ENCODE data around the gene ATPAF2.
"Not testable (repeated sequence)": the region's sequence is repeated elsewhere in the genome, so short reads cannot be mapped to it uniquely, and the experiment has no call there.

ATPAF2 gene

DNA sequence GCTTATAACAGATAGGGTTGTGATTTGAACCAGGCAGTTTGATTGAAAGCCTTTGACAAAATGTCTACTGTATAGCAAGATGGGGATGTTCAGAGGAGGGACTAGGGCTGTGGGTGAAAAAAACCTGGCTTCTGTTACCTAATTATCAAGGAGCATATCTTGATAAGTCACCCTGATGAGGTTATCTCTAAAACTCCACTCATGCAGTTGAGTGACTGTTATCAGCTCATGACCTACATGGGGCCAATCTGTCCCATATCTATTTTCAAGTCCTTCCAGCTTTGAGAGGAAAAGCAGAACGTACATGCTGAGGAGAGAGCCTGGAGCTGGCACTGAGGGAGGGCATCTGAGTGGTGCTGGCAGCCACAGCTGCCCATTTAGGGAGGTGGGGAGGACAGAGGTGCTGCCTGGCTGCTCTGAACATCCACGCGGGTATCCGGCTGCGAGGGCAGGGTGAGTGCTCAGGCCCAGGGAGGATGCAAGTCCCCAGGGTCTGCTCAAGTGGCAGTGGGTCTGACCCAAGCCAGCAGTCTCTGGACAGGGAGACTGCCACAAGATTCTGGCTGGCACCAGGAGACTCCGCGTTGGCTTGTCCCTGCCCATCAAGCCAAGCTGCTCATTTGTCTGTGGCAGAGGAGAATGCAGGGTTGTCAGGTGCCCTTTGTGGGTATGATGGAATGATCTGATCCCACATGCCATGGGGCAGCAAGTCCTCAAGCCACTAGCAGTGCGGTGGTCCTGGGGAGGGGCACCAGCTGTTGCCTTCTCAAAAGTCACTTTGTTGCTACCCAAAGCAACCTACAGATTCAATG, 29.2 kb downstream of the ATPAF2 start:
- no peak for DNase-seq

DNA sequence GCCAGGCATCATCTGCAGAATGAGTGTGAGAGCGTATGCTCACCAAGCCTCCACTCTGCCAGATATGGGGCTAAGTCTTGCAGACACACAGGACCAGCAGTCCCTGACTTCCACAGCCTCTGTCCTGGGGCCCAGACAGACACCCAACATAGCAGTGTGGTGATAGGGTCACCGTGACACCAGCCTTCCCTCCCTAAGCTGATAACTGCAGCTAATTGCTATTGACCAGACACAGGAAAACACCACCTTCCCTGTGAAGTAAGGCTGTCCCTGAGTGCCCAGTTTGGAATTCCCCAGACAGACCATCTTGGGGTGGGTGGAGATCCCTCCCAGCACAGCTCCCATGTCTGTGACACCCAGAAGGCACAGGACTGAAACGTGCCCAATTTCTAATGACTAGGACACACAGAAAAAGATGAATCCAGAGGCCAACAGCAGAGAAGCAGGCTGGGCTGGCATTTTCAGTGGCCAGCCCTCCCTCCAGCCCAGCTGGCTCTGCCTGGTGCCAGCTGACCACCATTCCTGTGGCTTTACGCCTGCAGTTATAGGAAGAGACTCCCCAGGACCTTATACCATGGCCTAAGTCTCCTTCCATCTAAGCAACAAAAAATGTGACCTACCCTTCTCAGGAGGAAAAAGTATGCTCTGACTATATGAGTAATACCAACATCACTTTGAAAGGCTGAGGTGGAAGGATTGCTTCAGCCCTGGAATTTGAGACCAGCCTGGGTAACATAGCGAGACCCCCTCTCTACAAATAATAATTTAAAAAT, 30.3 kb downstream of the ATPAF2 start:
- no peak for DNase-seq

DNA sequence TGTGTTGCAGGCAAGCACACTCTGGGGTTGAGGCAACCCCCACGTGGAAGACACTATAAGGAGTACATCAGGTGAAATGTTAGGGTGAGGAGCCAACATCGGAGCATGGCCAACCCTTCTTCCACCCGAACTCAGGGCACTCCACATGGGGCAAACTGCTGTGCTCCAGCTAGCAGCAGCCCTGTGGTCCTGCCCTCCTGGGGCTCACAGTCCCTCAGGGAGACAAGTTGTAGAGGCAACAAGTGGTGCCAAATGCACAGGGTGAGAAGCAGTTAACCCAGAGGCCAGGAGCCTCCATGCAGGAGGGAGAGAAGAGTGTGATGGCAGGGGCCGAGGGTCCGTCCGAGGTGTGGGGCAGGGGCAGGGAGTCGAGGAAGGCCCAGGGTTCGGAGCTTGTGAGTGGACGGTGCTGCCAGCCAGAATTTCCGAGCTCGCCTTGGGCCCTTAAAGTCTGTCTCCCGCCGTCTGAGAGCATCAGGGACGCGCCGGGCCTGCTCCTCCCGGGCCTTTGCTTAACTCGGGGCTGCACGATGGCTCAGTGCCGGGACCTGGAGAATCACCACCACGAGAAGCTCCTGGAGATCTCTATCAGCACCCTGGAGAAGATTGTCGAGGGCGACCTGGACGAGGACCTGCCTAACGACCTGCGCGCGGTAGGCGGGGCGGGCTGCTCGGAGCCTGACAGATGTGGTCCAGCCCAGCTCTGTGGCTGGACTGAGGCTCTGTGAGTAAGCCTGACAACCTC, 32.3 kb downstream of the ATPAF2 start:
- no peak for DNase-seq

DNA sequence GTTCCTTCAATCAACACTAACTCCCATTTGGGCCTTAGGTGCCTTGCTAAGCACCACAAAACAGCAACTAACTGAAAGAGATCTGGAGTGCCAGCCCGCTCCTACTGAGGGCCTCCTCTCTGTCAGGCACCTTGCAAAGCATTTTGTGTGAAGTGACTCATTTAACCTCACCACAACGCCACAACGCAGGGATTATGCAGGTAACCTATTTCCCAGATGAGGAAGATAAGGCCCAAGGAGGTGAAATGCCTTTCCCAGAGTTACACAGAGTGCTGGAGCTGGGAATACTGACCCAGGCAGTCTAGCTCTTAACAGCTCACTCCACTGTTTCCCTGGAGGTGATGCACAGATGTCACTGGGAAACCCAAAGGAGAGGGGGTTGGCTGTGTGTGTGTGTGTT, 33.5 kb downstream of the ATPAF2 start:
- no peak for DNase-seq

DNA sequence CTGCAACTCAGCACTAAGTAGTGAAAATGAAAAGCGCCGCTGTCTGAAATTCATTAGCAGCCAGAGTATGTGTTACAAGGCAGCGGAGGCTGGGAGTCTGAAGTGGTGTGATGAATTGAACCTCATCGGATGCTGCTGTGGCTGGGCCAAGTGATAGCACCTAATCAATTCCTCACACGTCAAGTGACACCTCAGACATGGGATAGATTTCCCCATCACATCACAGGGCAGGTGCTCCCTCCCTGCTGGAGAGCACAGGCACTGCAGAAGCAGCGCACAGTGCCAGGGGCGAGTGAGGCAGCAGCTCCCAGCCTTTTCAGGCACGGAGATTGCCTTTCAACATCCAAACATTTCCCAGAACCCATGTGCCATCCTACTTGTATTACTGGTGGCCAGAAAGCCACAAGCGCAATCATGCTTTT, 34.1 kb downstream of the ATPAF2 start:
- no peak for DNase-seq

DNA sequence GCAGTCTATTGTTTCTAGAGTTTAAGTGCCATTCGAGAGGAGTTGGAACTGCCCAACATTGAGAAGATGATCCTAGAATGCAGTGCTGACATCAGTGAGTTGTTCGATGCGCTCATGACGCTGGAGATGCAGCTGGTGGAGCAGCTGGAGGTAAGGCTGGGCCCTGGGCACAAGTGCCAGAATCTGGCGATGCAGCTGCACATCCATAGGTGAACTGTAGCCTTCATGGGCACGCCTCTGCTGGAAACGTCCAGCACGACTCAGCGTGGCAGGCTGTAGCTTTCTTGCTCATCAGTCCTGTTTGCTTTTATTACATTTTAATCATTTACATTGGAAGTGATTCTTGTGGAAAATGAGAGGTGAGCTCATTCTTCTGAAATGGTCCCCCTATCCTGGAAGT, 34.6 kb downstream of the ATPAF2 start:
- no peak for DNase-seq

DNA sequence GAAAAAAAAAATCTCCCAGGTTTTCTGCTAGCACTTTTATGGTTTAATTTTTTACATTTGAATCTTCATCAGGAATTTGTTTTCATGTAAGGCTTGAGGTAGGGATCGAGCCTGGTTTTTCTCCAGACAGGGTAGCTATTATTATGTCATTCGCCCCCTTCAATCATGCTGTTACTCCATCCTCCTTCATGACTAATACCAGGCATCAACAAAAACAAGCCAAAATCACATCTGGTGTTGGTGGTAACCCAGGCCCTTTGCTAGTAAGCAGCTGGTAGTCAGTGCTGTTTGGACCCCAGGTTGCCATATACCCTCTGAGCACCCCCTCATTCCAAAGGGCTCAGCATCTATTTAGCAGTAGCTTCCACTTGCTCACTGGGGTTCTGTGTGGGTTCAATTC, 36.8 kb downstream of the ATPAF2 start:
- no peak for DNase-seq

DNA sequence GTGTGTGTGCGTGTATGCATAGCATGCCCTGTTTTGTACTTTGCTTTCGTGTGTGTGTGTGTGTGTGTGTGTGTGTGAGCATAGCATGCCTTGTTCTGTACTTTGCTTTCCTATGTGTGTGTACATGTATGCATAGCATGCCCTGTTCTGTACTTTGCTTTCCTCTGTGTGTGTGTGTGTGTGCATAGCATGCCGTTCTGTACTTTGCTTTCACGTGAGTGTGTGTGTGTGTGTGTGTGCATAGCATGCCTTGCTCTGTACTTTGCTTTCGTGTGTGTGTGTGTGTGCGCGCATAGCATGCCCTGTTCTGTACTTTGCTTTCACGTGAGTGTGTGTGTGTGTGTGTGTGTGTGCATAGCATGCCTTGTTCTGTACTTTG, 38.9 kb downstream of the ATPAF2 start:
- DNase-seq, result no peak

DNA sequence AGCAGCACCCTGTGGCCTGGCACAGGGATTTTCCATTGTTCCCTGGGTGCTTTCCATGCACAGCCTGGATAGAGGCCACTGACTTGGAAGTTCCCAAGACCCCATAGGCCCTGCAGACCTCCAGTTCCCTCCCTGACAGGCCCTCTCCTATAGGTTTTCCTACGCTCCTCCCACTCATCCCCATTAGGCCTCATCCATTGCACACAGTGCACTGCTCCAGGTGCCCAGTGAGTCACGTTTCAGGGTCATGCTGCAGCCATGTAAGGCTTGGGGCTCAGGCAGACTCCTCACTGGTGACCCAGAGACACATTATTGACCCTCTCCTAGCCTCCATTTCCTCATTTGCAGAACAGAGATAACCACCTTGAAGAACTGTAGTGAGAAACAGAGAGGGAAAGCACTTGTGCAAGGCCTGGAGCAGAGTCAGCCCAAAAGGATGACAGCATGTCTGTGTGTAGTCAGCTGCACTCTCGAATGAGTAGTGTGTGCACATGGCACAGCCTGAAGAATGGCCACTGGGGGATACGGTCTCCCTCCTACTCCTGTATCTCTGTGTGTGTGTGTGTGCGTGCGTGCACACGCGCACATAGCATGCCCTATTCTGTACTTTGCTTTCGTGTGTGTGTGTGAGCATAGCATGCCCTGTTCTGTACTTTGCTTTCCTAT, 39.5 kb downstream of the ATPAF2 start:
- DNase-seq, result no peak

DNA sequence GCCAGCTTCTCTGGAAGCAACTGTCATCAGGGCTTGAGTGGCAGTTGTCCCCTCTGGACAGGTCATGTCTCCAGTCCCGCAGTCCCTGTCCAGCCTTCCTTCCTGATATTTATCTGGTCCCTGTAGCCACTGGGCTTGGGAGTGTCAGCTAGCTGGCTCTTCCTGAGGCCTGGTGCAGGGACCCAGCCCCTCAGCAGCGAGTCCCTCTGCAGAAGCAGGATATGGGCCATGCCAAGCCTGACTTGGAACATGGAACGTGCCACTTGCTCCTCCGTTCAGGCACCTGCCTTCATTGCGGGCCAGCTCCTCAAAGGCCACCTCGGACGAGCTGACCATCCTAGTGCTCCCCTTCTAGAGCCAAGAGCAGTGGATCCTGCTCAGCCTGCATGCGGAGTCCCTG, 40.0 kb downstream of the ATPAF2 start:
- DNase-seq, result no peak

DNA sequence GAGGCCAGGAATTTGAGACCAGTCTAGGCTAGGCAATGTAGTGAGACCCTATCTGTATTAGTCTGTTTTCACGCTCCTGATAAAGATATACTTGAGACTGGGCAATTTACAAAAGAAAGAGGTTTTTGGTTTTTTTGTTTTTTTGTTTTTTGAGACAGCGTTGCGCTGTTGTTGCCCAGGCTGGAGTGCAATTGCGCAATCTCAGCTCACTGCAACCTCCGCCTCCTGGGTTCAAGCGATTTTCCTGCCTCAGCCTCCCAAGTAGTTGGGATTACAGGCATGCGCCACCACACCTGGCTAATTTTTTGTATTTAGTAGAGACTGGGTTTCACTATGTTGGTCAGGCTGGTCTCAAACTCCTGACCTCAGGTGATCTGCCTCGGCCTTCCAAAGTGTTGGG, 43.1 kb downstream of the ATPAF2 start:
- DNase-seq, result not testable (repeated sequence)

DNA sequence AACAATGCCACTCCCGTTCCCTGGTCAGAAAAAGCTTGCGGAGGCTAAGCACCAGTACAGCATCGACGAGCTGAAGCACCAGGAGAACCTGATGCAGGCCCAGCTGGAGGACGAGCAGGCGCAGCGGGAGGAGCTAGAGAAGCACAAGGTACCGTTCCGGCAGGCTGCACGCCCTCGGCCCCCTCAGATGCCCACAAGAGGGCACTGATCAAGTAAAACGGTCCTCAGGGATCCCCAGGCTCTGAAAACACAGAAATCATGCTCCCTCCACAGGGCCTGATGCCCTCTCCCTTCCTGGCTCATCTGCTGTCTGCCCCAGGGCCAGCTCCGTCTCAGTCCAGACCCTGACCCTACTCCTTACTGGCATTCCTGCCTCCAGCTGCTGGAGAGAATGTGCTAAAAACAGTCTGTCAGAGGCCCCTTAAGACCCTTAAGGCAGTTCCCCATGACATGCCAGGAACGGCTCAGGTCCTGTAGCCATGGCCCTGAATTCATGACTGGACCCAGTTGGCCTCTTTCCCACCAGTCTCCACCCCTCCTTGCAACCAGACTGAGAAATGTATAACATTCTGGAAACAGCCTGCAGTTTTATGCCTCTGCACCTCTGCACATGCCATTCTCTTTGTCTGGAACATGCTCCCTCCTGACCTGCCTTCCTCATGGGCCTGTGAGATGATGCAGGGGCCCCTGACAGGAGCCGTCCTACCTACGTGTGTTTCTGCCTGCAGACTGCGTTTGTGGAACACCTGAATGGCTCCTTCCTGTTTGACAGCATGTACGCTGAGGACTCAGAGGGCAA, 44.5 kb downstream of the ATPAF2 start:
- no peak for DNase-seq

DNA sequence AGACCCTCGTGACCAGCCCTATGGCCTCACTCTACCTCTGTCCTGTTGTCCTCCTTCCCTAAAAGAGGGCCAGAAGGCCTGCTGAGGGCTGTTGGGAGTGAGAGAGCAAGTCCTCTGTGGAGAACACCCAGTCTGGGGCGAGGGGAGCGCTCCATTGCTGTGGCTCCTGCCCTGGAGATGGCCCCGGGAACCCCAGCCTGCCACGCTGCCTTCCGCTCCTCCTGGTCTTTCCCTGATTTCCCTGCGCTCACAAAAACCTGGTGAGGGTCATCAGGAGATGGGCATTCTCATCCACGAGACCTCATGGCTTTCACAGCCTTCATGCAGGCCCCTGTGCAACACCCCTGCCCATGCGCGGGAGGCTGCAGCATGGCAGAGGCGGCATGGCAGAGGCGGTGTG, 45.1 kb downstream of the ATPAF2 start:
- no peak for DNase-seq

DNA sequence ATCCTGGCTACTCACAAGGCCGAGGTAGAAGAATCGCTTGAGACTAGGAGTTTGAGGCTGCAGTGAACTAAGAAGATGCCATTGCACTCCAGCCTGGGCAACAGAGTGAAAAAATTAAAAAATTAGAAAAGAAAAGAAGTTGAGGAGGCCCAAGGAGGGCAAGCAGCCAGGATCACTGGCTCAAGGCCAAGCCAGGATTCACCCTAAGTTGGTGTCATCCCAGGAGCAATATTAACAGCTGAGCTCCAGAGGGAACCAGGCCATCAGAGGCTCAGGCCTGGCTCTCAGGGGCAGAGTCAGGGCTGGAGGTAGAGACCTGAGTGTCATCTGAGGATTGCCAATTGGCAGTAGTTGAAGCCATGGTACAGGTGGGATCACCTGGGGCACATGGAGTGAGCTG, 45.6 kb downstream of the ATPAF2 start:
- DNase-seq, result no peak

DNA sequence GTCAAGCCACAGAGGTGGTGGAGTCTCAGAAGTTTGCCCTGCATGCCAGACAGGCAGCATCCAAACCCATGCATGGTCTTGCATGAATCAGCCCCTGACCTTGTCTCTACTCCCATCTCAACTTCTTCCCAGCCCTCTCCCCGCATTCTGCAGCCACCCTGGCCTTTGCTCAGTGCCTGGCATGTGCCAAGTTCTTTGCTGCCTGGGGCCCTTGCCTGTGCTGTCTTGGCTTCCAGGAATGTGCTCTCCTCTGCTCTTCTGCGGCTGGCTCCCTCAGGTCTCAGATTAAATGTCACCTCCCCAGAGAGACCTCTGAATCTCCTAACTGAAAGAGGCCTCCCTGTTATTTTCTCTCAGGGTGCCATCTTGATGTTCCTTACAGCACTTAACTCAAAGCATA, 48.7 kb downstream of the ATPAF2 start:
- DNase-seq, result no peak

DNA sequence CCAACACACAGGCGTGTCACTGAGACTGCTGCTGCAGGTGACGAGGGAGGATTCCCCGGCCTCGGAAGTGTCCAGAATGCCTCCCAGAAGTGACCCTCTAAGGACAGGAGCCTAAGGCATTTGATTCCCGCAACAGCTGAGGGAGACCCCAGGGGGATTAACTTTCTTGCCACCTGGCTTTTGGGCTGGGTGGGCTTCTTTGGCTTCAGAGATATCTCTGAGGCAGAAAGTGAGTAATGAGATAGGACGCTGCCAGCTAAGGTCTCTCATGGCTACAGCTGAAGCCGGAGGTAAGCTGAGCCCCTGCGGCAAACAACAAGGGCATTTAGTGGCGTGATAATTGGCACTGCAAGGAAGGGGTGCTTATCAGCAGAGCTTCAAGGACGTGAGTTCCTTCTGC, 49.4 kb downstream of the ATPAF2 start:
- no peak for DNase-seq

DNA sequence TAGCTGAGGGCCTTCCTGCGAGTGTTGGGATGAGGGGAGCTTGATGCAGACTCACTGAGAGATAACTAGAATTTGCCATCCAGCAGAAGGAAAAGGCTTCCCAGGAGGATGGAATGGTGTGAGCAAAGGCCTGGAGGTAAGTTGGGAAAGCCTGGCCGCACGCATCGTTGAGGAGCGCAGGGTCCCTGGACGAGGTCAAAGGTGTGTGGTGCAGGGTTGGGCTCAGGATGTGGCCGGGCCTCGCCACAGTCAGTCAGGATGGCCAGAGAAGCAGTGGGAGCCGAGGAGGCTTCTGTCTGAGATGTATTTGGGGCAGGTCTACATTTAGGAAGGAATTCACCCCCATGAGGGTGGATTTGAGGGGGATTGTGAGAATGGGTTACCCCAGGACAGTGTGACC, 49.9 kb downstream of the ATPAF2 start:
- DNase-seq, result no peak

DNA sequence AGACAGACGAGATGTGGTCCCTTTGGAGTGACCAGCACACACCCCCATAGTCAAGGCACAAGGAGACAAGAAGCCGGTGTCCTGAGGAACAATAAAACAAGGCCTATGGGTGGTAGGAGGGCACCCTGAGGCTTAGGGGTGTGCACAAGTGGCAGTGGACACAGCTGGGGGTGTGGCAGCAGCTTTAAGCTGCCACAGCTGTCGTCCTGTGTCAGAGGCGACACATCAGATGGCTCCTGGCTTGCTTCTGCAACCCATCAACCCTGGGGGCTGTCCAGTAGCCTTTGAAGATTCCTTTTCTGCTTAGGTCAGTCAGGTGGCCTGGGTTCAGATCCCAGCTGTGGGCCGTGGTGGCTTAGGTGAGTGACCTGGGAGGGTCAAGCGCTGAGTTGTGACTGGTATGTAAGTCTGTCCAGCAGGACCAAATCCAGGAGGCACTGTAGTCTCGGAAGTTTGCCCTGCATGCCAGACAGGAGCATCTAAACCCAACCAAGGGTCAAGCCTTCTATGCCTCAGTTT, 50.5 kb downstream of the ATPAF2 start:
- no peak for DNase-seq

DNA sequence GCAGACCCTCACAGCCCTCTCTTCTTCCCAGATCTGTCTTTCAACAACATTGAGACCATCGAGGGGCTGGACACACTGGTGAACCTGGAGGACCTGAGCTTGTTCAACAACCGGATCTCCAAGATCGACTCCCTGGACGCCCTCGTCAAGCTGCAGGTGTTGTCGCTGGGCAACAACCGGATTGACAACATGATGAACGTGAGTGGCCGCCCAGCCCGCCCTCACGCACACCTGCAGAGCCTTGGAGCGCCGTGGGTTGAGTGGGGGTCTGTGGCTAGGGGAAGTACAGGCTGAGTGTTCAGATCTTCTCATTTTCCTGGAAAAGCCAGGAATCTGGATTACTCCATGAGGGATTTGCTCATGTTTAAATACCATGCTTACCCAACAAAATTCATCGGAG, 51.1 kb downstream of the ATPAF2 start:
- no peak for DNase-seq

DNA sequence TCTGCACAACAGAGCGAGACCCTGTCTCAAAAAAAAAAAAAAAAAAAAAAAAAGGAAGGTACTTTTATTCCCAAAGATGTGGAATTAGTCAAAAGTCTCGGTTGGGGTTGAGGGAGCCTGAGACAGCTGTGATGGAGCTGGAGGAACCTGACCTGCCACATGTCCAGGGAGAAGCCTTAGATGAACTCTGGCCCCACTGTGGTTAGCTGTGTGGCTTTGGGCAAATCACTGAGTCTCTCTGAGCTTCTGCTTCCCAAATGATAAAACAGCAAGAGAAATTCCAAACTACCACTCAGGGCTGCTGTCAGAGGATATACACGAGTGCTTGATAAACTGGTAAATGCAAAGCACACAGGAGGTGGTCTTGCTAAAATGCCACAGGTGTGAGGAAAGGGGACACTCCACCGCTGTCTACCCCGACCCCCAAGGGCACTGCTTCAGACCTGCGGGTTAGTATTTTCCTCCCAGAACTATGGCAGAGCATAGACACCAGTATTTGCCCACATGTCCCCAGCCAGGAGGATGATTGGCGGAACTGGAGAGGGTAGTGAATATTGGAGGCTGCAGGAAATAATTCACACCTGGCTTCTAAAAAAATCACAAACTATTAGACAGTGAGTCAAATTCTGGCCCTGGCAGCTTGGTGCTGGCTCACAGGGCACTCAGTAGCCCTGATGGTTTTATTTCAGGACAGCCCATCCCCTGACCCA, 51.6 kb downstream of the ATPAF2 start:
- DNase-seq, result no peak

DNA sequence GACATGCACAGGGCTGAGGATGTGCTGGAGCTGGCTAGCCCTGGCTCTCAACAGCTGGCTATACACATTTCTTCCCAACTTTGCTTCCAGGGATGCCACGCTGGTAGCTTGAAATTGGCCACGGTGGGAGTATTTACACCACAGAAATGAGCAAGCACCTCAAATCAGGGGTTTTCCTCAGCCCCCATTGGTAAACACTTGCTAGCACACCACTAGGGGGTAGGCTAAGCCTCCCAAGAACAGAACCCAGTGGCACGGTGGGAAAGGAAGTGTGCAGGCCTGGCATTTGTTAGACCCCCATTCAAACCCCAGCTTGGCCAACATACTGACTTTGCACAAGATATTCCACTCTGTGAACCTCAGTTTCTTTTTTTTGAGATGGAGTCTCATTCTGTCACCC, 53.4 kb downstream of the ATPAF2 start:
- no peak for DNase-seq

Data from cerebellar nuclear complex (tissue), 1 donor.